ENCODE results near the gene RTN4IP1. TPM values are rescaled to one million over a fixed set of nuclear protein-coding genes. Genes with fewer than 3 reads are reported as not detected.

RTN4IP1 gene
- total RNA-seq, 2 donors from 2014 or later = 4.5 to 4.9 TPM

DNA sequence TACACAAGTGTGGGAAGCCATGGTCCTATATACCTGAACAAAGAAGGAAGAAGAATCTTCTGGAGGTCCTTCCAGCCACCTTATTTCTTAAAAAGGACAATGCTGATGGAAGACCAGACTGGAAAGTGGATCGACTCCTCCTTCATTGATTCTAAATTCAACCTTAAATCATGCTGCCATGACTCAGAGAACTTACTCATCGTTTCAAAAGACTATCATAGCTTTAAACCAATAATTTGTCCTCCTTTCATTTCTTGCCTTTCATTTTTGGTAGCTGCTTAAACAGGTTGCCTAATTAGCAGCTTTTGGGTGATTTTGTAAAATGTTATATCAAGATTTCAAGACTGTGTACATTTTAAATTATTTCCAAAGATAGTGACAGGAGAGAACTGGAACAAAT is 60.8 kb downstream of the RTN4IP1 start:
- no peaks in the 10 kb centered on the region for H3K36me3 ChIP-seq
- TF ChIP-seq POLR2AphosphoS5 (IDR thresholded peaks at IDR 0.05) (no peak), POLR2A (IDR thresholded peaks at IDR 0.05) (no peak)
- TF ChIP-seq, protein P1, sequence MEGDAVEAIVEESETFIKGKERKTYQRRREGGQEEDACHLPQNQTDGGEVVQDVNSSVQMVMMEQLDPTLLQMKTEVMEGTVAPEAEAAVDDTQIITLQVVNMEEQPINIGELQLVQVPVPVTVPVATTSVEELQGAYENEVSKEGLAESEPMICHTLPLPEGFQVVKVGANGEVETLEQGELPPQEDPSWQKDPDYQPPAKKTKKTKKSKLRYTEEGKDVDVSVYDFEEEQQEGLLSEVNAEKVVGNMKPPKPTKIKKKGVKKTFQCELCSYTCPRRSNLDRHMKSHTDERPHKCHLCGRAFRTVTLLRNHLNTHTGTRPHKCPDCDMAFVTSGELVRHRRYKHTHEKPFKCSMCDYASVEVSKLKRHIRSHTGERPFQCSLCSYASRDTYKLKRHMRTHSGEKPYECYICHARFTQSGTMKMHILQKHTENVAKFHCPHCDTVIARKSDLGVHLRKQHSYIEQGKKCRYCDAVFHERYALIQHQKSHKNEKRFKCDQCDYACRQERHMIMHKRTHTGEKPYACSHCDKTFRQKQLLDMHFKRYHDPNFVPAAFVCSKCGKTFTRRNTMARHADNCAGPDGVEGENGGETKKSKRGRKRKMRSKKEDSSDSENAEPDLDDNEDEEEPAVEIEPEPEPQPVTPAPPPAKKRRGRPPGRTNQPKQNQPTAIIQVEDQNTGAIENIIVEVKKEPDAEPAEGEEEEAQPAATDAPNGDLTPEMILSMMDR (IDR thresholded peaks at IDR 0.05) = no peak
- no peaks in the 10 kb centered on the region for H3K9me3 ChIP-seq
- H3K4me1 ChIP-seq (replicated peaks) = peaks cover 6% of the 10 kb centered on the region
- 79% methylated on average over 2 of the region's 2 CpGs for WGBS
- DNase-seq (ENCODE audit: low spot score) = no peak
- intact Hi-C loops (cut with DNase I) = loop anchor here (5.0 to 10.0 kb wide), 3 partner anchors 121 to 1144 kb away; no protein-coding TSS in a partner anchor
- no peak overlapping the region for H3K4me3 ChIP-seq
- H3K27ac ChIP-seq = no peak overlapping the region
- H3K27me3 ChIP-seq (replicated peaks; ENCODE audit: insufficient read depth) = no peaks in the 10 kb centered on the region

DNA sequence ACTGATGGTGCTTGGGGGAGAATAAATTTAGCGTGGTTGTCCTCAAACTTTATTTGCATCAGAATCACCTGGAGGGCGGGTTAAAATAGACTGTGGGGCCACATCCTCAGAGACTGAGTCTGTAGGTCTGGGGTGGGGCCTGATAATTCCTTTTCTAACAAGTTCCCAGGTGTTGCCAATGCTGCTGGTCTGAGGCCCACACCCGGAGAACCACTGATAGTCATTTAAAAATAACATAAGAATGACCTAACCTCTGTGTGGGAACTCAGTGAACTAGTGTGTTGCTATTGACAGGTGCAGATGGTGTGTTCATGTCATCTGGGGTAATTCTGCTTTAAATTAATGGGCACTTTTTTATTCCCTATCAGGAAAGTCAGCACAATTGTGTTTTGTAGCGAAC is 64.8 kb downstream of the RTN4IP1 start:
- no peaks in the 10 kb centered on the region for H3K9me3 ChIP-seq
- H3K27me3 ChIP-seq (replicated peaks; ENCODE audit: insufficient read depth) = no peaks in the 10 kb centered on the region
- no peak for TF ChIP-seq POLR2A (IDR thresholded peaks at IDR 0.05)
- no peak for TF ChIP-seq POLR2AphosphoS5 (IDR thresholded peaks at IDR 0.05)
- TF ChIP-seq, protein P1 (IDR thresholded peaks at IDR 0.05) = no peak
- intact Hi-C loops (cut with DNase I) = loop anchor here (10.0 kb wide), 1 partner anchor 1140 kb away; no protein-coding TSS in a partner anchor
- WGBS = 63% methylated on average over 4 of the region's 4 CpGs
- no peak overlapping the region for H3K4me3 ChIP-seq
- no peaks in the 10 kb centered on the region for H3K36me3 ChIP-seq
- DNase-seq (ENCODE audit: low spot score) = no peak
- no peak overlapping the region for H3K27ac ChIP-seq
- no peaks in the 10 kb centered on the region for H3K4me1 ChIP-seq (replicated peaks)

DNA sequence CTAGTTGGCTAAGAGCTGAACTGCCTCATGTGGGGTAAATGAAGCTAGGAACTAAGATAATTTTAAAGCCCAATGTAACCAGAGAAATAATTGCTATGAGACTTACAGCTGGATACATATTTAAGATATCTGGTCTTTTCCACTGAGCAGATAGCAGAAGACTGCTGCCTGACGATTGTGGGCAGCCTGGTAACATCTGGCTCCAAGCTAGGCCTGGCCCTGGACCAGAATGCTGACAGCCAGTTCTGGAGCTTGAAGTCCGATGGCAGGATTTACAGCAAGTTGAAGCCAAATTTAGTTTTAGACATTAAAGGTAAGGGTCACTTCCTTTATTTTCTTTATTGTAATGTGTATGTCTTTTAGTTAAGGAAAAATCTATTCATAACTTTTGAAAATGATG is 65.7 kb downstream of the RTN4IP1 start:
- TF ChIP-seq POLR2AphosphoS5 (IDR thresholded peaks at IDR 0.05) (no peak), POLR2A (IDR thresholded peaks at IDR 0.05) (no peak)
- TF ChIP-seq, protein P1 (IDR thresholded peaks at IDR 0.05) = no peak
- no peak for DNase-seq (ENCODE audit: low spot score)
- Histone ChIP-seq H3K27me3 (replicated peaks; ENCODE audit: insufficient read depth) (no peaks in the 10 kb centered on the region), H3K27ac (peak overlapping the region in 1 of 2 donors; percentile 3), H3K9me3 (no peaks in the 10 kb centered on the region), H3K36me3 (no peaks in the 10 kb centered on the region), H3K4me1 (replicated peaks) (no peaks in the 10 kb centered on the region), H3K4me3 (no peak overlapping the region)
- intact Hi-C loops (cut with DNase I) = loop anchor here (10.0 kb wide), 1 partner anchor 1139 kb away; no protein-coding TSS in a partner anchor
- WGBS = 35% methylated on average over 2 of the region's 2 CpGs

DNA sequence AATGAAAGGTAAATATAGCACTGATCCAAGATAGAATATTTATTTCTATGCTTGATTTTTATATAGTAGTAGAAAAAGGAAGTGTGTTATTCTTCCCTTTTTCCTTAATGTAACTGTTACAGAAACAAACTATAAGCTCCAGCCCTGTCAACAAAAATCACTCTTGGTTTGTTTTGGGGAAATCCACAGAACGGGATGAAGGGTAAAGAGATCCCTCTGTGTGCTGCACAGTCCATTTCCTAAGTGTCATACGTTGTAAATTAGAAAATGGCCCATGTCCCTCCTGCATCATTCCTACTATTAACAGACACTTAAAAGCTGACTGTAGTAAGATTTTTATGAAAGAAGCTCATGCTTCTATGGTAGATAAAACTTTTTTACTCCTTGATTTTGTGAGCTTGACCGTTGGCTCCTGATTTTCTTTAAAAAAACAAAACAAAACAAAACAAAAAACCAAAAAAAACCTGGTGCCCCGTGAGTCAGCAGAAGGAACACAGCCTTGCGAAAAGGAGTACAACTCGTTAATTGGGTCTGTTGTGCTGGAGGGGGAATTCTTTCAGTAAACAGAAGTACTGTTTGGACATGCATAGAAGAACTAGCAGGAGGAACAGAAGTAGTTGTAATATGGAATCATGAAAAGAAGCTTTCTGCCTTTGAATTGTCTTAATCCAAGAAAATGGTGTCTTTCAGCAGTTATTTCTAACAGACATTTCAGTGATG is 67.5 kb downstream of the RTN4IP1 start:
- no peaks in the 10 kb centered on the region for H3K36me3 ChIP-seq
- no peaks in the 10 kb centered on the region for H3K9me3 ChIP-seq
- WGBS = 14% methylated on average over 6 of the region's 6 CpGs
- H3K27ac ChIP-seq = peak overlapping the region; percentile 67 to 70
- DNase-seq (ENCODE audit: low spot score) = no peak
- peak; percentile 69 for TF ChIP-seq POLR2AphosphoS5 (IDR thresholded peaks at IDR 0.05)
- TF ChIP-seq, protein P1 (IDR thresholded peaks at IDR 0.05) = no peak
- TF ChIP-seq POLR2A (IDR thresholded peaks at IDR 0.05) = no peak
- H3K4me1 ChIP-seq (replicated peaks) = no peaks in the 10 kb centered on the region
- intact Hi-C loops (cut with DNase I) = loop anchor here (10.0 kb wide), 1 partner anchor 1137 kb away; no protein-coding TSS in a partner anchor
- no peak overlapping the region for H3K4me3 ChIP-seq
- H3K27me3 ChIP-seq (replicated peaks; ENCODE audit: insufficient read depth) = no peaks in the 10 kb centered on the region

Measured in prostate gland (tissue), 2 donors.